ENCODE data around the gene SIRT2. TPM values are rescaled to one million over a fixed set of nuclear protein-coding genes. Genes with fewer than 3 reads are reported as not detected.

Gene SIRT2
- total RNA-seq = 42.2 and 45.9 TPM in 2 replicates

GRCh38 chr19:38899447-38900201, at the start of gene SIRT2, which contains the start of gene NFKBIB:
TSS of gene SIRT2 (minus strand) at chr19:38899618. CDS start at chr19:38899521, 97 bp downstream.
TSS of gene NFKBIB (plus strand) at chr19:38899969. CDS start at chr19:38900033, 64 bp downstream.

GRCh38 chr19:38930776-38931520, 31.5 kb upstream of the SIRT2 start, which contains the start of gene MRPS12:
TSS of gene MRPS12 (plus strand) at chr19:38930944. CDS start at chr19:38931295, 351 bp downstream.

GRCh38 chr19:38929929-38930775, 30.7 kb upstream of the SIRT2 start, which contains the start of gene SARS2:
TSS of gene SARS2 (minus strand) at chr19:38930763. CDS start at chr19:38930736, 27 bp downstream.

GRCh38 chr19:38877781-38878574, 21.4 kb downstream of the SIRT2 start, which contains the start of gene RINL:
TSS of gene RINL (minus strand) at chr19:38878275. CDS start at chr19:38876742, 1,533 bp downstream.

GRCh38 chr19:38849860-38850435, 49.5 kb downstream of the SIRT2 start, which contains the start of gene HNRNPL:
TSS of gene HNRNPL (minus strand) at chr19:38849986. CDS start at chr19:38849966, 20 bp downstream.

Other genes starting within 250 kb of the SIRT2 start
- not detected in 2 replicates for gene CAPN12, start 155.1 kb downstream of the SIRT2 start, total RNA-seq
- not detected in 2 replicates for gene LGALS7, start 126.1 kb downstream of the SIRT2 start, total RNA-seq
- not detected in 2 replicates for gene LGALS7B, start 110.4 kb downstream of the SIRT2 start, total RNA-seq
- gene LGALS4, start 86.7 kb downstream of the SIRT2 start, total RNA-seq = not detected in 2 replicates
- gene ECH1, start 67.8 kb downstream of the SIRT2 start, total RNA-seq = 25.2 and 28.7 TPM in 2 replicates
- 216 and 330 TPM in 2 replicates for gene HNRNPL, start 49.6 kb downstream of the SIRT2 start, total RNA-seq
- 2.2 and 4.3 TPM in 2 replicates for gene RINL, start 21.3 kb downstream of the SIRT2 start, total RNA-seq
- gene NFKBIB, start 351 bp upstream of the SIRT2 start, total RNA-seq = 6.6 and 8.8 TPM in 2 replicates
- not detected in 2 replicates for gene CCER2, start 12.6 kb upstream of the SIRT2 start, total RNA-seq
- gene SARS2, start 31.1 kb upstream of the SIRT2 start, total RNA-seq = 21.3 and 32.6 TPM in 2 replicates
- 43.6 and 49.2 TPM in 2 replicates for gene MRPS12, start 31.3 kb upstream of the SIRT2 start, total RNA-seq
- gene FBXO17, start 76.1 kb upstream of the SIRT2 start, total RNA-seq = 24.3 and 30.7 TPM in 2 replicates
- 1.8 and 2.2 TPM in 2 replicates for gene FBXO27, start 132.9 kb upstream of the SIRT2 start, total RNA-seq
- under 0.01 and 0.98 TPM in 2 replicates for gene ACP7, start 184.8 kb upstream of the SIRT2 start, total RNA-seq
- gene PAK4, start 226.2 kb upstream of the SIRT2 start, total RNA-seq = 6.6 and 11.9 TPM in 2 replicates

All from subcutaneous preadipocyte (primary cell).